Cerebellar nuclear complex (tissue), 1 donor: ENCODE data around the gene KCNE5.
"Not testable (repeated sequence)": the region's sequence is repeated elsewhere in the genome, so short reads cannot be mapped to it uniquely, and the experiment has no call there.

Experiments used
- DNase-seq, 2 experiments: peaks; one replicate each; lab custom pipeline; 2025; lab: John Stamatoyannopoulos, UW

KCNE5 gene

GRCh38 chrX:109614951-109615350, 10.0 kb downstream of the KCNE5 start:
- DNase-seq = no peak

DNA sequence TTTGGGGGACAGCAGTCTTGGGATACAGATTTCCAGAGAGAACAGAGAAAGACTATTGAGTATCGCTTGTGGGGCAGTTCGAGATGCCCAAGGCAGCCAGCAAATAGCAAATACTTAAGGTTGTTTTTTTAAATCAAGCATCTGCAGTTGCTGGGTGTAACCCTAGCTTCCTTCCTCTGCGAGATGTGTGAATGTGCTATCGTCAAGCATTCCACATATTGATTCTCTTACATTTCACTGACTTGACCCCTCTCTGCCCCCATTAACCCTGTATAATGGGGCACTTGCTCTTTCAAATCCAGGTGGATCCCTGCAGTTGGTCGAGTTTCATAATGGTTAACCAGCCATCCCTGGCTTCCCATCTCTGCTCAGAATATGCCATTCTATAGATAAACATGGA, 23.5 kb downstream of the KCNE5 start:
- DNase-seq = no peak

DNA sequence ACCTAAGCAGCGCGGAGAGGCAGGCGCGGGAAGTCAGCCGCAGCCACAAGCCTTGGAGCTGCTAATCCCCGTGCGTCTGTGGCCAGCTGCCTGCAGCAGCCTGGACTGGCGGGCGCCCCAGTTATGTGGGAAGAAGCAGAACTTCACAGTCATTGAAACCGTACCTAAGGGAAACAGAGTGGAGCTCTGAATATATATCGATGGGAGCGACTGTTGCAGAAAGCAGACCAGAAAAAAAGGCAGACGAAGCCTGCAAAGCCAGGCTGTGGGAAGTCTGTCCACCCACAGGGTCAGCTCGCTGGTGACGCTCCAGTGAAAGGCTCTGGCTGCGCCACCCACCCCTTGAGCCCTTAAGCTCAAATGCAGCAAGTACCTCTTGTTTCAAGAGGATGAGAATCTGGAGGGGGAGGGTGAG, 24.7 kb downstream of the KCNE5 start:
- no peak for DNase-seq

- DNase-seq = no peak
Measured at GRCh38 chrX:109596015-109596414, 29.0 kb downstream of the KCNE5 start.

DNA sequence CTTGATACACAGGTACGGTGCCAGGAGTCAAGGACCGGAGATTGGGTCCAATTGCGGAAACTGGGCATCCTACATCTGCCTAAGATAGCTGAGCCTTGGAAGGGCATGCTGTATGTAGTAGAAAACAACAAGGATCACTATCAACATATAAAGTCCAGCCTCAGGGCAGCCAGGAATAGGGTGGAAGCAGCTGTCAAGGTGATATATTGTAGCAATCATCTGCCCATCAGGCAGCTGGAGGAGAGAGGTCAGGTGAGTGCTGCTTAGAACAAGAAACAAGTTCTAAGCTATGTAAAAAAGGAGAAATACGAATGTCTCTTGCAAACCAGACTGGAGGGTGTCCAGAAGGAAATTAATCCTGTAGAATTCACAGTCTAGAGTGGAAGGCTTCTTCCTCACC, 34.8 kb downstream of the KCNE5 start:
- no peak for DNase-seq

GRCh38 chrX:109585488-109585887, 39.5 kb downstream of the KCNE5 start:
- no peak for DNase-seq

GRCh38 chrX:109578916-109579315, 46.1 kb downstream of the KCNE5 start:
- DNase-seq = no peak

GRCh38 chrX:109577055-109577454, 47.9 kb downstream of the KCNE5 start:
- DNase-seq = no peak

- not testable (repeated sequence) for DNase-seq
Measured at GRCh38 chrX:109576083-109576482, 48.9 kb downstream of the KCNE5 start.
